GM18511 (cell line): Measurements from ENCODE around the gene BLOC1S5.

Experiments
- ATAC-seq: cut with Tn5 transposase; IDR thresholded peaks from one replicate; pipeline ENCODE4 v1.9.1; 2021; ENCODE audit warnings: mild to moderate bottlenecking, moderate library complexity; ENCODE audit not compliant: unreplicated experiment

Gene BLOC1S5

DNA sequence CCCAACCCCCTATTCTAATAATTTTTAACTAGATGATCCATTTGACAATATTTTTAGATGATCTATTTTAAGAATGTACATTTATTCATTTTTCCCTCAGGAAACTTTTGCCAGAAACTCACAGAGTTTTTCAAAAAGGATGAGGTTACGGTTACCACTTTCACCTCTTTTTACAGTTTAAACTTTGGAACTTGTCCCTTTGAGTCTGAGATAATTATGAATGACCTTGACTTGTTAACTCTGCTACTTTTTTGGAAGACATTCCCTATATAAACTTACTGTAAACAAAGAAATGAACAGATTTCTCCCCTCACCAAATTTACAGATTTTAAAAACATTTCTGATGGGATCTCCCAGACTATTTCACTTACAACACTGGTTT is 18.4 kb upstream of the BLOC1S5 start:
- ATAC-seq, result no peak

DNA sequence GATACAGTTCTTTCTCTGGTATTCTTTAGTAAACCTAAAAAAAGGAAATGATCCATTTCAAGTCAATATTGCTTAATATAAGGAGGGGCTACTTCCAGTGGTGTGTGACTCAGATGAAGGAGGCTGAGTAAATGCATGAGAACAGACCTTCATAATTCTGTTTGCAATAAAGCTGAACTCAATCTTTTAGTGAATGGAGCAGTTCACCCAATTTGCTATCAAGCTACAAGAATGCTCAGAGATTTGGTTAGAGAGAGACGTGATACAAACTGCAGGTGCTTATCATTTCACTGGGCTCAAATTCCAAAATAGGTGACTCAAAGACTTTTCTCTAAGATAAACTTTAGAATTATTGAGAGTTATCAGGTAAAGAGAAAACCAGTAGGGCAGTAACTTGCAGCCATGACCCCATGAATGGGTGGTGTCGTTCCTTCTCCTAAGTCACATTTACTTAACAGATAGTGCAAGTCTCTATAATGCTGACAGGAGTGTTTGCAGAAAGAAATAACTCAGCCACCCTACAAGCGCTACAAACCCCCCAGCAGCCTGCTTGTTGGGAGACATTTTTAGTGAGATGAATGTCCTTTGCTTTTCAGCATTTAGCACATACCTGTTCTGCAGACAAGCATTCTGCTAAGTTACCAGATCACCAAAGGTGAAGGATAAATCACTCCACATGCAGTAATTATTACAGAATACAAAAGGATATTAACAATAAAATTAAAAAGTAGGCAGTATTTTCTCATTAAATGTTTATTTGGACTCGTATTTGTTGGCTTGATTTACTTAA is 16.4 kb upstream of the BLOC1S5 start:
- no peak for ATAC-seq

DNA sequence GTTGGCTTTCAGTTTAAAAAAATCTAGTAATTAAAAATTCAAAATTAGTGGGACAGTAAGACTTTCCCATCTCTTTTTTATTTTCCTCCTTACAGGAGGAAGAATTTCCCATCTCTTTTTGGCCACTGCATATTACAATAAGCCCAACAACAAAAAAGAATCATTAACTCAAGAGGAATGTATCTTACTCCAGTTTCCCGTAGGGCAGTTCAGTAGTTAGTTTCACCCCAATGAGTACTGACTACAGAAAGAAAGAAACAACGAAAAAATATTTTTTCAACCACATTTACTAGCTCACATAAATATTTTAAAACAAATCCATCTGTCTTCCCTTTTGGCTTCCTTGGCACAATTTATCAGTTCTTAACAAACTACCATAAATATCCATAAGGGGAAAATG is 14.9 kb upstream of the BLOC1S5 start:
- no peak for ATAC-seq

DNA sequence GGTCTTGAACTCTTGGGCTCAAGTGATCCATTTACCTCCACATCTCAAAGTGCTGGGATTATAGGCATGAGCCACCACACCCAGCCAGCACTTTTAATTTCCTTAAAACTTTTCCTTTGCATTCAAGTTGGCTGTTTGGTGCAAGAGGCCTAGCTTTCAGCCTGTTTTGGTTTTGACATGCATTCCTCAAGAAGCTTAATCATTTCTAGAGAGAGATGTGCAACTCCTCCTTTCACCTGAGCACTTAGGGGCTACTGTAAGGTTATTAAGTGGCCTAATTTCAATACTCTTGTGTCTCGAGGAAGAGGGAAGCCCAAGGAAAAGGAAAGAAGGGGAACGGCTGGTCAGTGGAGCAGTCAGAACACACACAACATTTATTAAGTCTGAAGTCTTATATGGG is 13.8 kb upstream of the BLOC1S5 start:
- ATAC-seq, result no peak

DNA sequence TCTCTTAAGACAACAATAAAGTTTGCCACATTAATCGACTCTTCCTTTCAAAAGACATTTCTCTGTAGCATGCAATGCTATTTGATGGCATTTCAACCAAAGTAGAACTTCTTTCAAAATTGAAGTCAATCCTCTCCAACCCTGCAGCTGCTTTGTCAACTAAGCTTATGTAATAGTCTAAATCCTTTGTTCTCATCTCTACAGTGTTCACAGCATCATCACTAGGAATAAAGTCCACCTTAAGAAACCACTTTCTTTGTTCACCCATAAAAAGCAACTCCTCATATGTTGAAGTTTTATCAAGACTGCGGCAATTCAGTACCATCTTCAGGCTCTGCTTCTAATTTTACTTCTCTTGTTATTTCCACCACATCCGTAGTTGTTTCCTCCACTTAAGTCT is 11.5 kb upstream of the BLOC1S5 start:
- ATAC-seq, result no peak

DNA sequence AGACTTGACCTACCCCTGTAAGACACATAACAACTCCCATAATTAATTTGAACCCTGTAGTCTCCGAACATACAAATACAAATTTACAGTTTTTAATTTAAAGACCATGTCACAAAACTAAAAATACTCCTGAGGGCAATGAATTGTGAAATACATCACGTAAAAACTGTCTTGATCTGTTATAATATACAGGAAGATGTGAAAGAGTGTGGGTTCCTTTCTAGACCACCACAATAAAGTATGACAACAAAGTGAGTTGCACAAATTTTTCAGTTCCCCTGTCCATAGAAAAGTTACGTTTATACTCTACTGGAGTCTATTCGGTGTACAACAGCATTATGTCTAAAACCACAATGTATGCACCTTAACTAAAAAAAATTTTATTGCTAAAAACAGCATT is 11.0 kb upstream of the BLOC1S5 start:
- ATAC-seq, result no peak

DNA sequence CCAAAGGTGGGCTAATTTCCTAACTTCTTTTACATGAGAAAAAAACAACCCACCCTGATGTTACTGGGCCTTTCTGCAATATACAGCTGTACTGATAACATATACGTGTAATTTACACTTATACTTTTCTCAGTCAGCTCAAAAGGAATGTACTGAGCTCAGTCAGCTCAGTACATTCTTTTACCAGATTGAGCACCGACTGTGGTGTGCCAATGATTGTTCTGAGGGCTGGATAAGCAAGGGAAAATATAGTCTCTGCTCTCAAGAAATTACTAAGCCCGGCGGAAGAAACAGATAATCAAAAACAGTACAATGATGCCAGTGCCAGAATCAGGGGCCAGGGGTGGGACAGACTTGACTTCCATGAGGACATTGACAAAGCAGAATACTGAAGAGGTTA is 10.0 kb upstream of the BLOC1S5 start:
- ATAC-seq, result no peak

DNA sequence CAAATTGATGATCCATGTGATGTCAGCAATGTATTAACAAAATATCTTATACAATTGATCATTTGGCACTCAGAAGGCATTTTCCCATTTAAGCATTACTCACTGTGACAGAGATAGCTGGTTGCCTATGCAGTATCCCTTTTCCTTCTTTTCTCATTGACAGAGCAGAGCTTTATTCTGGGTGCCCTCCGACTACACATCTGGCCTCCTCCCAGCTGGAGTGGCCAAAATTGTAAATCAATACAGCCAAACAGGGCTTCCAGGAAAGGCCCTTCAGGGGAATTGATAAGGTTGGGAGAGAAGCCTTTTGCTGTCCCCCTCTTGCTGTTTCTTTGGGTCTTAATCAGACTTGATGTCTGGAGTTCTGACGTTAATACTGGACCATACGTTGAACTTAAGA is 9.6 kb upstream of the BLOC1S5 start:
- no peak for ATAC-seq

DNA sequence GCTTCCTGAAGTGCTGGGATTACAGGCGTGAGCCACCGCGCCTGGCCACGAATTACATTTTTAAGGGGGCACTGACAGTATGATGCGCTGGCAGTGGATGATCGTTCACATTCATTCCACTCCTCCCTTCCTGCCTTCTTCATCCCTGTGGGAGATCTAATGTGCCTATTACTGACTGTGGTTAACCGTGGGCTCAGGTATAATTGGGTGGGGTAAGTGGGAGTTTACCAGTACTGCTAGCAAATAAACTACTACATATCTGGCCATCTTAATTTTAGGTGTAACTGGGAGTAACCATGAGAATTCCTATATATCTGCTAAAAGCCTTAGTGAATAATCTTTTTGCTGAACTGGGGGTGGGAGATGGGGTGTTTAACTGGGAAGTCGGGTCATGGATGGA is 6.5 kb upstream of the BLOC1S5 start:
- ATAC-seq, result no peak

DNA sequence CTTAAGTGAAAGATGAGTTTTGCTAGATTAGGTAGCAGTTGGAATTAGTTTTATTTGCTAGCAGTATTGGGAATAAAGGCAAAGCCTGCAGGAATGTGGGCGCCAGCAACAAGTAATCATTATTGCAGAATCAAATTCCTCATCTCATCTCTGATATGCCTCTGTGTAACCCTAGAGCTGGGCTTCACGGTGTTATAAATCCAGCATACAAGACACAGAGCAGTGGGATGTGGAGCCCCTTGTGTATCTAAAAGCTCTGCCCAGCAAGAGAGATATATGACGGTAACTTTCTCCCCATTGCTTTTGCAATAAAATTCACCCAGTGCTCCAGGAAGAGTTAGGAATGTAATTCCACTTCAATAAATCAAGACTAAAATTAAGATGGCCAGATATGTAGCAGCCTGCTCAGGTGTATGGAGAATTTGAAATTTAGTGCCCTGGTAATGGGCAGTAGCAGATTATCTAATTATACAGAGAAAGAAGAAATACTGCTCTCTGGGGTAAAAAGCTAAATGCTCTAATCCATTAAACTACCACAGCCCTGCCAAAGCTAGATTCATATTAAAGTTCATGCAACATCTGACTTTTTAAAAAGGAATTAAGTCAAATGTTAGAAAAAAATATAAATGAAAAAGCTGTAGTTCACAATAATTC is 5.6 kb upstream of the BLOC1S5 start:
- ATAC-seq, result no peak

DNA sequence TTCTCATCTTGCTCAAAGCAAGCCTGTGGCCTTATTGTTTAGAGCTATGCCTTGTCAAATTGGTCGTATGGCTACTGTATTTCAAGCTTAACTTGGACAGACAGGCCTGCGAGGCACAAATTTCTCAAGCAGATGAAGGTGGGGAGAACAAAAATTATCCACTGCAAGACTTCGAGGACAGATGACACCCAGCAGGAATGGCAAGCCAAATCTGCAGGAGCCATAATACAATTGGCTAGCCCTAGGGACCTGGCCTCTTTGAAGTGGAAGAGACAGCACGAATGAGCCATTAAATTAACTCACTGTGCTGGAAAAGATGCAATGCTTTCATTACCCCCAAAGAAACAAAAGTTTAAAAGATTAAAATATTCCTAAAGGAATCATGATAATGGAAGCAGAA is 5.0 kb upstream of the BLOC1S5 start:
- no peak for ATAC-seq

DNA sequence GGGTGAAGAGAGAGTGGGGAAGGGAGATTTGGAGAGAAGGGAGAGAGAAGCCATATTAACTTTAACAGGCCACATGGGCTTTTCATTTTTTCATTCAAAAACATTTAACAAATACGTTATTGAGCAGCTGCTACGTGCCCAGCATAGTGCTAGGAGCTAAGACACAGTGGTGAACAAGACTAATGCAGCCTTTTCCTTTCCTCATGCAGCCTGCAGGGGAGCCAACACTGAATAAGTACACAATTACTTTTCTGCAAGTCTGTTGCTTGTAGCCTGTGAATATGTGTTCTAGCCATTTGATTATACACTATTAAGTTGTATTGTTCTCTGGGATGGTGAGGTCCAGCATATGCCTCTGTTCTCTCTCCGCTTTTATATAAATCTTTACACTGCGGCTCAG is 1.9 kb upstream of the BLOC1S5 start:
- ATAC-seq, result no peak

DNA sequence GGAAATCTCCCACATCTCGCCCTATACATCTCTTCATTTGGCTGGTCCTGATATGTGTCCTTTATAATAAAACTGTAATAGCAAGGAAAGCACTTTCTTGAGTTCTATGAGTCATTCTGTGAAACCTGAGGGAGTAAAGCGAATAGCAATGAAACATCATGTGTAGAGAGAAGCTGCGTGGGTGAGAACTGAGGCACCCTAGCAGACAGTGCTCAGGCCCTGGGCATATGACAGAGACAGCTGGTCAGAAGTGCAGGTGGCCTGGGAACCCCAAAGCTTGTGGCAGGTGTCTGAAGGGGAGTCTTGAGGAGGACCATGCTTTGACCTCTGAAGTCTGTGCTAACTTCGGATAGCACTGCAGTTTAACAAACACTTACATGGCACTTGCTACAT is 1.3 kb upstream of the BLOC1S5 start:
- ATAC-seq, result peak; percentile 51

DNA sequence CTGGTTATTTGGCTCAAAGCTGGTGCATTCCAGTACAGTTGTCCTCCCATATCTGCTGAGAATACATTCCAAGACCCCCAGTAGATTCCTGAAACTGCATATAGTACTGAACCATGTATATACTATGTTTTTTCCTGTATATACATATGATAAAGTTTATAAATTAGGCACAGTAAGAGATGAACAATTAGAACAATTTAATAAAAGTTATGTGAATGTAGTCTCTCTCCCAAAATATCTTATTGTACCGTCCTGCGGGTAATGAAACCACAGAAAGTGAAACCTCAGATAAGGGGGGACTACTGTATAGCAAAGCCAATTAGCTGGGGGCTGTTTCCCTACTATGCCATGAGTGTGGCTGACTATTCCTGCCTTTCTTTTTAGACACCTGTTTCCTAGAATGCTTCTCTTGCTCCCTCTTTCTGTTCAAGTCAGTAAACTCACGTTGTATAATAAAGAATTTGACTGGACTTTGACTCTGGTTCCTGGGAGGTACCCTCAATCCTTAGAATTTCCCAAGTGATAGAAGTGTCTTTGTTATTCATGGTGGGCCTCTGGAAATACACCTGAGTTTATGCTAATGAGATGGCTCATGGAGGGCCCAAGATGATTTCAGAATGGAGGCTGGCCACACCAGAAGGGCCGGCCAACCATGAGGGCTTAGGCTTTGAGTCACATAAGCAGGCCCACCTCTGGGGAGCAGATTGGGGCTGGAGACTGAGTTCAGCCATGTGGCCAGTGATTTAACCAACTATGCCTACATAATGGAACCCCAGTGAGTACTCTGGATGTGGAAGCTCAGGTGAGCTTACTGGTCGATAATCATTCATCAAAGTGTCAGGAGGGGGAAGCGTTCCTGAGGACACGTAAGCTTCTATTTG is 689 bp upstream of the BLOC1S5 start:
- ATAC-seq, result peak; percentile 0

DNA sequence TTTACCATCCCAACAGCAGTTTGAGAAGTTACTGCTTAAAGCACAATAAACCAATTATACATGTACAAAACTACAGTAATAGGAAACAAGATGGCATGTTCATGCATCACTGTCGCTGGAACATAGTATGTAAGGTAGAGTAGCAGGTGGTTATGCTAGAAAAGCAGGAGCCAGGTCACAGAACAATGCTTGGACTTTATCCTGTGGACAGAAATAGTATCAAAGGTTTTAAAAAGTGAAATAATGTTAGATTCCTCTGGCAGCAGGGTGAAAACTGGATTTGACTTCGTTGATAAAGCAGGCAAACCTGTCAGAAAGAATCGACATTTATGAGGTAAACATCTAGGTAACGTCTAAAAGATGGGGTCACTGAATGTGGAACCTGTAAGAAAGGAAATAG is 2.5 kb downstream of the BLOC1S5 start:
- ATAC-seq, result no peak

DNA sequence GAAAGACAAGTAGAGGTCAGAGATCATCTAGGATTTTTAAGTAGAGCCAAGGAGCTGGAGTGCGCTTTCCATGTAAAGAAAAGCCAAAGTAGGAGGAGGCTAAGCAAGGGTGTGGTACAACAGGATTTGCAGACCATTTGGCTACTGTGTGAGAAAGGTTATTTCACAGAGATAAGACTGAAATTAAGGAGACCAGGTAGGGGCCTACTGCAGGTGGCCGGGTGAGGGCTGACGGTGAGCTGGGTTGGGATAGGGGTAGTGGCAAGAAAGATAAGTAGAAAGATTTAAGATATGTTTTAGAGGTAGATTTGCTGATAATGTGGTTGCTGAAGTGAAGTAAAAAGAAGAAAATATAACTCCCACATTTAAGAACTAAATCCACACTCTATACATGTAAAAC is 3.8 kb downstream of the BLOC1S5 start:
- ATAC-seq, result no peak

DNA sequence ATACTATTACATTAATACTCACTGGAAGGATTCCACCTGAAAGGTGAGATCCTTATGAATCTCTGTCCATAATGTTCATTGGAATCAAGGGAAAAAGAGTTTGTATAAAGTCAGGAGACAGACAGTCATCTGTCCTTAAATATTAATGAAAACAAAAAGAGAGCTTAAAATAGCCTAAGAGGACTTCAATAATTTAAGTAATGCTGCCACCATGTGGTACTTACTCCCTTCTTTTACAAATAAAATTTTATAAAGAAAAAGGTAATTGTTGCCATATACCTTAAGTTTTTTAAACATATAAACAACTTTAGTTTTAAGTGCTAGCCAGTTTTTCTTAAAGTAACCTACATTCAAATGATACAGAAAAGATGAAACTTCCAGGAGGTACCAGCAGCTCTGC is 5.1 kb downstream of the BLOC1S5 start:
- no peak for ATAC-seq

DNA sequence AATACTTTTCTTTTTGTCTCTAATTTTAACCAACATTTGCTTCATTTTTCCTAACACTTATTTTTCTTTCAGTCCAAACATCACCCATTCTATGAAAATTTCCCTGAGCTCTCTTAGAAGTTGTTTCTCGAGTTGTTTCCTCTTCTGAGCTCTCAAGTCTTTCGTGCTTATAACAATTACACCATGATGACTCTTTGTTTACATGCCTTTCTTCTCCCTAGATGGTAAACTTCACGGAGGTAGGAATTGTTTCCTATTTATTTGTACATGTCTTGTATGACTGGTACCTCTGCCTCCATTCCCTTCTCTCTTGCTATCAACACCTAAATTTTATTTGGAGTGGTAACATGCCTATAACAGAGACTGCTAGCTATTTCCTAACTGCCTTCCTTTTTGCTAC is 6.4 kb downstream of the BLOC1S5 start:
- ATAC-seq, result no peak

DNA sequence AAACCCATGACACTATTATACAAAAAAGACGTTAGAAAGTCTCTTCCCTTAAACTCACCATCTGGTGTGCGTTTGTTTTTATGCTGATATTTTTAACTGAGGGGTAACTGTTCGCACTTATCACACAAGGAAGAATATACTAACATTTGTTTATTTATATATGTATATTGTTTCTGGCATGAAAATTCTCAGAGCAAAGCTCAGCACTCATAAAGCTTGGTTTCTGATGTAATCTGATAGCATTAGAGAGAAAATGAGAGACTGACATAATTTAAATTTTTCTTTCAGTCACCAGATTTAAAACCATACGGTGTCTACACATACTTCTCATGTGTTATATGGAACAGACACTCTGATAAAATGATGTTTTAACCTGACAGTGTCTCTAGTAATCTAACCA is 6.9 kb downstream of the BLOC1S5 start:
- ATAC-seq, result no peak

DNA sequence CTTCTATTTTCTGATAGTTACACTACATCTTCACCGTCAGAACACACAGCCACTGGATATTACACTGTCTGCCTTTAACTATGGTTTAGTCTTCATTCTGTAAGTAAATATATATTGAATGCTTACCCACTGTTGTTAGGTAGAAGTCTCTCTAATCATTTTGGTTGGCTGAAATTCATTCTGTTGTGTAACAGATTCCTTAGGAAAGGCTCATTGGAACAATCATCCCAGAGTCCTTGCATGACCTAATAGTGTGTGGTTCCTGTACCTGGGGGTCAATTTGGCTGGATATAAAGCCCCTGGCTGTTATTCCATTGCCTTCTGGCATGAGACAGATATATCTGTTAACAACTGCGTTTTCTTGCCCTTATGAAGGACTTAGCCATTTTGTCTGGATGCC is 9.9 kb downstream of the BLOC1S5 start:
- no peak for ATAC-seq

DNA sequence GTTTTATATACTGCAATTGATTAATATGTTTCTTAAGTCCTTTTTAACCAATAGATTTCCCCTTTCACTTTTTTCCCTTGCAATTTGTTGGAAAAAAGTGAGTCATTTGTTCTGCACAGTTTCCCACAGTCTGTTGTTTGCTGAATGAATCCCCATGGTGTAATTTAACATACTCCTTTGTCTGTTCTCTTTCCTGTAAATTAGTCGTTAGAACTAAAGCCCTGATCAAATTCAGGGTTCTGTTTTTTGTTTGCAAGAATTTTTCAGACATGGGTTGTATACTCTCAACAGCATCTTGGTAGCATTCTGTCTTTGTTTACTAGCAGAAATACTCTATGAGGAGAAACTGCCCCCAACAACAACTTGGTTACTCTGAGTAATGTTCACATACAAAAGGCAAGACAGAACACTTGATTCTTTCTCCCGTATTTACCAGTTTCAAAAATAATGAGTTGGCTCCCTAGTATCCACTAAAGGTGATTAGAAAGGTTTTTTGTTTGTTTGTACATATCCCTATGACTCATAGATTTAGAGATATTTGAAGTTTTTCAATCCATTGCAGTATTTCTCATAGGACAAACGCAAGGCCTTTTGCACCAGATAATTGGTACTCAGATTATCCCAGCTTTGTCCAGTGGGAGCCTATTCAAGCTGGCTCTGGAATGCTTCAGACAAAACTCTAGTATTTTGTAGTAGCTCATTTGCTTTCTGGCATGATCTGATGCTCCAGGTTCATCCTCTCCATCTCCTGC is 16.5 kb downstream of the BLOC1S5 start:
- ATAC-seq, result no peak
